C4-2B (cell line): ENCODE results near the gene CDH23.

Experiments
- ZFX ChIP-seq: fragments of 450-650 bp; IDR thresholded peaks from 2 replicates; pipeline ENCODE4 v1.6.1; 2017
- TF ChIP-seq, protein P1 (sequence below): fragments of 450-650 bp; conservative IDR thresholded peaks from 2 replicates; pipeline ENCODE4 v1.5.1; 2017; ENCODE audit warnings: mild to moderate bottlenecking

DNA sequence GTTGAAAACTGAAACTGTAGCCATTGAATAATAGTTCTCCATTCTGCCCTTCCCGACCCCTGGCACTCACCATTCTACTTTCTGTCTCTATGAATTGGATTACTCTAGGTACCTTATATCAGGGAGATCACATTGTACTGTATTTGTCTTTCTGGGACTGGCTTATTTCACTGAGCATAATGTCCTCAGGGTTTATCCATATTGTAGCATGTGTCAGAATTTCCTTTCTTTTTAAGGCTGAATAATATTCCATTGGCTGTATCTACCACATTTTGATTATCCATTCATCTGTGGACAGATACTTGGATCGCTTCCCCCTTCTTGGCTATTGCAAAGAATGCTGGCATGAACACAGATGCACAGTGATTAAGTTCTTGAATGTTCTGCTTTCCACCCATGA is 107.4 kb downstream of the CDH23 start:
- TF ChIP-seq, protein P1, sequence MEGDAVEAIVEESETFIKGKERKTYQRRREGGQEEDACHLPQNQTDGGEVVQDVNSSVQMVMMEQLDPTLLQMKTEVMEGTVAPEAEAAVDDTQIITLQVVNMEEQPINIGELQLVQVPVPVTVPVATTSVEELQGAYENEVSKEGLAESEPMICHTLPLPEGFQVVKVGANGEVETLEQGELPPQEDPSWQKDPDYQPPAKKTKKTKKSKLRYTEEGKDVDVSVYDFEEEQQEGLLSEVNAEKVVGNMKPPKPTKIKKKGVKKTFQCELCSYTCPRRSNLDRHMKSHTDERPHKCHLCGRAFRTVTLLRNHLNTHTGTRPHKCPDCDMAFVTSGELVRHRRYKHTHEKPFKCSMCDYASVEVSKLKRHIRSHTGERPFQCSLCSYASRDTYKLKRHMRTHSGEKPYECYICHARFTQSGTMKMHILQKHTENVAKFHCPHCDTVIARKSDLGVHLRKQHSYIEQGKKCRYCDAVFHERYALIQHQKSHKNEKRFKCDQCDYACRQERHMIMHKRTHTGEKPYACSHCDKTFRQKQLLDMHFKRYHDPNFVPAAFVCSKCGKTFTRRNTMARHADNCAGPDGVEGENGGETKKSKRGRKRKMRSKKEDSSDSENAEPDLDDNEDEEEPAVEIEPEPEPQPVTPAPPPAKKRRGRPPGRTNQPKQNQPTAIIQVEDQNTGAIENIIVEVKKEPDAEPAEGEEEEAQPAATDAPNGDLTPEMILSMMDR, result no peak
- no peak for TF ChIP-seq ZFX
